ENCODE data around the gene HDAC4.

The HDAC4 gene

GRCh38 chr2:239087046-239087710, 313.6 kb downstream of the HDAC4 start:
- H3K9me2 ChIP-seq (ENCODE audit: low read depth, low read length): no peaks in the 10 kb centered on the region
- no peak overlapping the region for H3K27ac ChIP-seq (ENCODE audit: low read depth, low read length, poor library complexity, severe bottlenecking)
- H3K79me2 ChIP-seq (ENCODE audit: insufficient read depth, low read length): no peaks in the 10 kb centered on the region
- no peaks in the 10 kb centered on the region for H3F3A ChIP-seq (ENCODE audit: insufficient read depth, low read length)
- H3K9me3 ChIP-seq (ENCODE audit: low read length): no peaks in the 10 kb centered on the region
- TF ChIP-seq EZH2 (IDR thresholded peaks at IDR 0.05; ENCODE audit: borderline replicate concordance, low read length) (no peak), CTCF (IDR thresholded peaks at IDR 0.05; ENCODE audit: low read length) (no peak)
- no peaks in the 10 kb centered on the region for H3K27me3 ChIP-seq (ENCODE audit: insufficient read depth, low read length)
- H3K9ac ChIP-seq (ENCODE audit: low read length): no peak overlapping the region
- H2AFZ ChIP-seq (ENCODE audit: low read length): no peak overlapping the region
- no peak overlapping the region for H3K4me3 ChIP-seq (ENCODE audit: low read depth, low read length, poor library complexity, severe bottlenecking)
- H3K4me2 ChIP-seq (ENCODE audit: low read length): no peak overlapping the region
- no peaks in the 10 kb centered on the region for H4K20me1 ChIP-seq (ENCODE audit: insufficient read depth, low read length)
- no peaks in the 10 kb centered on the region for H3K36me3 ChIP-seq (ENCODE audit: insufficient read depth, low read length)
- no peaks in the 10 kb centered on the region for H3K4me1 ChIP-seq (ENCODE audit: insufficient read depth, low read length, severe bottlenecking)

GRCh38 chr2:239086325-239087020, 314.3 kb downstream of the HDAC4 start:
- Histone ChIP-seq H4K20me1 (ENCODE audit: insufficient read depth, low read length) (no peaks in the 10 kb centered on the region), H3K9me3 (ENCODE audit: low read length) (no peaks in the 10 kb centered on the region), H3K9me2 (ENCODE audit: low read depth, low read length) (no peaks in the 10 kb centered on the region), H2AFZ (ENCODE audit: low read length) (no peak overlapping the region), H3K9ac (ENCODE audit: low read length) (no peak overlapping the region), H3K36me3 (ENCODE audit: insufficient read depth, low read length) (no peaks in the 10 kb centered on the region), H3K4me3 (ENCODE audit: low read depth, low read length, poor library complexity, severe bottlenecking) (no peak overlapping the region), H3K4me2 (ENCODE audit: low read length) (no peak overlapping the region), H3K4me1 (ENCODE audit: insufficient read depth, low read length, severe bottlenecking) (no peaks in the 10 kb centered on the region), H3K27me3 (ENCODE audit: insufficient read depth, low read length) (no peaks in the 10 kb centered on the region), H3K27ac (ENCODE audit: low read depth, low read length, poor library complexity, severe bottlenecking) (no peak overlapping the region), H3K79me2 (ENCODE audit: insufficient read depth, low read length) (no peaks in the 10 kb centered on the region), H3F3A (ENCODE audit: insufficient read depth, low read length) (no peaks in the 10 kb centered on the region)
- TF ChIP-seq EZH2 (IDR thresholded peaks at IDR 0.05; ENCODE audit: borderline replicate concordance, low read length) (no peak), CTCF (IDR thresholded peaks at IDR 0.05; ENCODE audit: low read length) (no peak)

GRCh38 chr2:239085201-239085992, 315.4 kb downstream of the HDAC4 start:
- Histone ChIP-seq H3K27me3 (ENCODE audit: insufficient read depth, low read length) (no peaks in the 10 kb centered on the region), H3F3A (ENCODE audit: insufficient read depth, low read length) (no peaks in the 10 kb centered on the region), H3K4me2 (ENCODE audit: low read length) (no peak overlapping the region), H3K27ac (ENCODE audit: low read depth, low read length, poor library complexity, severe bottlenecking) (no peak overlapping the region), H3K9me3 (ENCODE audit: low read length) (no peaks in the 10 kb centered on the region), H4K20me1 (ENCODE audit: insufficient read depth, low read length) (no peaks in the 10 kb centered on the region), H3K4me3 (ENCODE audit: low read depth, low read length, poor library complexity, severe bottlenecking) (no peak overlapping the region), H3K36me3 (ENCODE audit: insufficient read depth, low read length) (no peaks in the 10 kb centered on the region), H2AFZ (ENCODE audit: low read length) (no peak overlapping the region), H3K9ac (ENCODE audit: low read length) (no peak overlapping the region), H3K4me1 (ENCODE audit: insufficient read depth, low read length, severe bottlenecking) (no peaks in the 10 kb centered on the region), H3K9me2 (ENCODE audit: low read depth, low read length) (no peaks in the 10 kb centered on the region), H3K79me2 (ENCODE audit: insufficient read depth, low read length) (no peaks in the 10 kb centered on the region)
- TF ChIP-seq CTCF (IDR thresholded peaks at IDR 0.05; ENCODE audit: low read length) (no peak), EZH2 (IDR thresholded peaks at IDR 0.05; ENCODE audit: borderline replicate concordance, low read length) (no peak)
